ENCODE measurements around the gene OR51B4. TPM values are rescaled to one million over a fixed set of nuclear protein-coding genes. Genes with fewer than 3 reads are reported as not detected.
A peak's percentile ranks its signal among the peaks of the same experiment; 100 is the strongest.

Gene OR51B4
- total RNA-seq, 1 donor = 0.18 TPM

DNA sequence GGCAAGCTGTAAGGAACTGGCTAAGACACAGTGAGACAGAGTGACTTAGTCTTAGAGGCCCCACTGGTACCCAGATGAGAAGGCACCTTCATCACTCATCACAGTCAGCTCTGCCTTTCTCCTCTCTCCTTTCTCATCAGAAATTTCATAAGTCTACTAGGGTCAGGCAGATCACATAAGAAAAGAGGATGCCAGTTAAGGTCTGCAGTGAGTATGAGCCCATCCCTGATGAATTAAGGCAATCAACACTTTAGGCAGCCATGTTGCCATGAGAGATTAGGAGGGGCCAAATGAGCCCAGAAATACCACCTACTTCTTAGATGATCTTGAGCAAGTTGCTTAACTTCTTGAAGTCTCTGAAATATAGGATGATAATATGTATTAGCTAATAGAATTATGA, 20.1 kb downstream of the OR51B4 start:
- no peak for DNase-seq (ENCODE audit: low read depth)
- no peak for TF ChIP-seq CTCF (IDR thresholded peaks at IDR 0.05; ENCODE audit: insufficient read depth, low read length)
- H3K4me3 ChIP-seq (ENCODE audit: low read depth, low read length) = no peak overlapping the region

DNA sequence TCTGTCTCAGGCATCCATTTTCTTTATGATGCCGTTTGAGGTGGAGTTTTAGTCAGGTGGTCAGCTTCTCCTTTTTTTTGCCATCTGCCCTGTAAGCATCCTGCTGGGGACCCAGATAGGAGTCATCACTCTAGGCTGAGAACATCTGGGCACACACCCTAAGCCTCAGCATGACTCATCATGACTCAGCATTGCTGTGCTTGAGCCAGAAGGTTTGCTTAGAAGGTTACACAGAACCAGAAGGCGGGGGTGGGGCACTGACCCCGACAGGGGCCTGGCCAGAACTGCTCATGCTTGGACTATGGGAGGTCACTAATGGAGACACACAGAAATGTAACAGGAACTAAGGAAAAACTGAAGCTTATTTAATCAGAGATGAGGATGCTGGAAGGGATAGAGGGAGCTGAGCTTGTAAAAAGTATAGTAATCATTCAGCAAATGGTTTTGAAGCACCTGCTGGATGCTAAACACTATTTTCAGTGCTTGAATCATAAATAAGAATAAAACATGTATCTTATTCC, 21.1 kb downstream of the OR51B4 start:
- no peak overlapping the region for H3K4me3 ChIP-seq (ENCODE audit: low read depth, low read length)
- peak; percentile 99 for DNase-seq (ENCODE audit: low read depth)
- no peak for TF ChIP-seq CTCF (IDR thresholded peaks at IDR 0.05; ENCODE audit: insufficient read depth, low read length)

- H3K4me3 ChIP-seq (ENCODE audit: low read depth, low read length) = no peak overlapping the region
- no peak for TF ChIP-seq CTCF (IDR thresholded peaks at IDR 0.05; ENCODE audit: insufficient read depth, low read length)
- DNase-seq (ENCODE audit: low read depth) = no peak
These were observed 22.2 kb downstream of the OR51B4 start for GRCh38 chr11:5279471-5280090.

DNA sequence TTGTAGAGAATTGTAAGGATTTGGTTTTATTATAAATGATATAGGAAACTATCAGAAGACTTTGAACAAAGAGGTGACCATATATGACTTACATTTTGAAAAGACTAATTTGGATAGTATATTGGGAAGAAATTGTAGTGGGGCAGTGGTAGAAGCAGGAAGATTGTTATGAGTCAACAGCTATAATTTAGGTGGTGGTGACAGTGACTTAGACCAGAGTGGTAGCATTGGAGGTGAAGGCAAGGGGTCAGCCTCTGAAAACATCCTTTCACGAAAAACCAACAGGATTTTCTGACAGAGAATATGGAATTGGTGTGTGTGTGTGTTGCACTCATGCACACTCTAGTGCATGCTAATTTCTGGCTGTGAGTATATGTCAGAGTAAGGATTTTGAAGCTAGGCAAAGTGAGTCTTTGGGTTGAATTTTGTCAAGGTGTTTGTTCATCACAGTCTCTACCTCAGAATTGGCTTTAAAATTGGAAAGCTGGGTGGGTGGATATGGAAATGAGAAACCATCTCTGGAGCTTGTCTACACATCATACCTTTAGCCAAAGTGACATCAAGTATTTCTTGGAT, 23.9 kb downstream of the OR51B4 start:
- no peak for DNase-seq (ENCODE audit: low read depth)
- H3K4me3 ChIP-seq (ENCODE audit: low read depth, low read length) = no peak overlapping the region
- no peak for TF ChIP-seq CTCF (IDR thresholded peaks at IDR 0.05; ENCODE audit: insufficient read depth, low read length)

- DNase-seq (ENCODE audit: low read depth) = no peak
- H3K4me3 ChIP-seq (ENCODE audit: low read depth, low read length) = no peak overlapping the region
- TF ChIP-seq CTCF (IDR thresholded peaks at IDR 0.05; ENCODE audit: insufficient read depth, low read length) = no peak
These were observed 25.0 kb downstream of the OR51B4 start for GRCh38 chr11:5276697-5277096.

GRCh38 chr11:5275369-5276110, 26.2 kb downstream of the OR51B4 start:
- peak; percentile 14 for DNase-seq (ENCODE audit: low read depth)
- no peak overlapping the region for H3K4me3 ChIP-seq (ENCODE audit: low read depth, low read length)
- TF ChIP-seq CTCF (IDR thresholded peaks at IDR 0.05; ENCODE audit: insufficient read depth, low read length) = no peak

Data from fibroblast of the aortic adventitia (primary cell).